CD4-positive, CD25-positive, alpha-beta regulatory T cell (primary cell): ENCODE measurements around the gene BNIPL. TPM values are rescaled to one million over a fixed set of nuclear protein-coding genes. Genes with fewer than 3 reads are reported as not detected.

ENCODE experiments used
- ATAC-seq, 2 donors: fragments of 150-1000 bp; cut with Tn5 transposase; one replicate each; pipeline ENCODE4 v1.10.0; 2021; ENCODE audit warnings: low read depth in 2 of 2, moderate number of reproducible peaks in 2 of 2, moderate library complexity in 1 of 2
- DNase-seq, 3 donors: peaks; one replicate each; pipeline versions ENCODE4 v3.0.0 to v3.0.0-alpha.2; 2012 to 2022; ENCODE audit warnings: mixed read lengths in 1 of 3
- H3K27ac ChIP-seq: one replicate; pipeline ENCODE4 v1.7.0; 2013; ENCODE audit warnings: mild to moderate bottlenecking, low read length; ENCODE audit not compliant: insufficient read depth, poor library complexity, severe bottlenecking
- H3K27me3 ChIP-seq: one replicate; pipeline ENCODE4 v1.7.0; 2013; ENCODE audit warnings: low read length; ENCODE audit not compliant: control insufficient read depth, insufficient read depth
- H3K36me3 ChIP-seq: one replicate; pipeline ENCODE4 v1.7.0; 2013; ENCODE audit warnings: mild to moderate bottlenecking, low read length, moderate library complexity; ENCODE audit not compliant: control insufficient read depth, insufficient read depth
- H3K4me1 ChIP-seq: 2 replicates; pipeline ENCODE4 v1.7.0; 2013; ENCODE audit warnings: mild to moderate bottlenecking, low read length; ENCODE audit not compliant: insufficient read depth, control insufficient read depth, poor library complexity, severe bottlenecking
- H3K4me3 ChIP-seq: one replicate; pipeline ENCODE4 v1.7.0; 2013; ENCODE audit warnings: low read depth, mild to moderate bottlenecking, low read length, moderate library complexity
- H3K9me3 ChIP-seq, 2 experiments: 1 replicate in 1 of 2; 2 replicates in 1 of 2; pipeline ENCODE4 v1.7.0; 2013; ENCODE audit warnings: low read length in 2 of 2, mild to moderate bottlenecking in 1 of 2, moderate library complexity in 1 of 2; ENCODE audit not compliant: control insufficient read depth in 2 of 2
- H3K27ac Mint-ChIP-seq, 3 donors: one replicate each; pipeline ENCODE4 v1.8.0; 2020 to 2022; ENCODE audit warnings: mild to moderate bottlenecking in 3 of 3, mixed read lengths in 3 of 3, moderate library complexity in 2 of 3
- H3K27me3 Mint-ChIP-seq: one replicate; pipeline ENCODE4 v1.8.0; 2022; ENCODE audit warnings: mild to moderate bottlenecking, mixed read lengths
- H3K36me3 Mint-ChIP-seq: one replicate; pipeline ENCODE4 v1.8.0; 2020; ENCODE audit warnings: mixed read lengths
- H3K4me1 Mint-ChIP-seq, 4 donors: one replicate each; pipeline ENCODE4 v1.8.0; 2020 to 2022; ENCODE audit warnings: mixed read lengths in 4 of 4, mild to moderate bottlenecking in 1 of 4
- H3K4me3 Mint-ChIP-seq, 4 donors: one replicate each; pipeline ENCODE4 v1.8.0; 2020 to 2022; ENCODE audit warnings: mild to moderate bottlenecking in 4 of 4, mixed read lengths in 4 of 4, moderate library complexity in 3 of 4
- H3K9me3 Mint-ChIP-seq, 7 donors: one replicate each; pipeline ENCODE4 v1.8.0; 2020 to 2022; ENCODE audit warnings: mixed read lengths in 7 of 7, mild to moderate bottlenecking in 3 of 7, moderate library complexity in 2 of 7
- polyA plus RNA-seq, 4 donors: library from polyadenylated mRNA; unstranded; fragments of 300-500 nt; fragmentation: Illumina TruSeq; gene quantifications; one replicate each; pipeline ENCODE4 v1.2.3, GENCODE V29; 2021
- total RNA-seq: library from RNA; stranded (reverse); gene quantifications from one replicate; pipeline ENCODE4 v1.2.3, GENCODE V29; 2022

The BNIPL gene
- total and polyA plus RNA-seq, 5 donors from 2014 or later = 0.07 to 0.94 (median 0.23) TPM

DNA sequence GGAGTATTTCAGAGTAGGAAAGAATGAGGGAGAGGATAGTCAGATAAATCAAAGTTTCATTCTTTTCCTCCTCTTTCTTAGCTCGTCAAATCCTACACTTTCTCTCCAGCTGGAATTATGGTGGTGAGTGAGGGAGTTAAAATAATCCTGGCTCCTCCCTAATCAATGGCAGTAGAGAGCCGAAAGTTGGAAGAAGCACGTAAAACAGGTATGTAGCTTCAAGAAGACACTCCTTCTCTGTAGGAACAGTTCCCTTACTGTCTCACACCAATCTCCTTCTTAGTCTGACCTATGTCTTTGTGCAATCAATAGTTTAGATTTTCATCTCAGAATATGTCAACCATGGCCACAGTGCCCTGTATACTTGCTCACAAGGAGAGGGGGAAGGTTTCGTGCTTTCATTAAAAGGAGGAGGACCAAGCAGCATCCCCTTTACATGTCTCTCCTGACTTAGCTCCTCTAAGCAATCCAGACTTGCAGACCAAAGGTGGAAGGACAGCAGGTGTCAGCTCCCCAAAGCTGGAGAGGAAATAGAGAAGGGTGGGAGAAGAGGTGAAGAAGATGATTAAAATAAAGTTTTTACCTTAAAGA is 30.6 kb upstream of the BNIPL start:
- Histone ChIP-seq H3K4me1 (peaks cover 64% of the 10 kb centered on the region), H3K9me3 (no peaks in the 10 kb centered on the region), H3K27me3 (no peaks in the 10 kb centered on the region), H3K27ac (peak overlapping the region; percentile 97), H3K4me3 (peak overlapping the region; percentile 90), H3K36me3 (peaks cover 7% of the 10 kb centered on the region)
- peaks cover 16 to 95% (median 56%) of the 10 kb centered on the region in 4 donors for H3K4me1 Mint-ChIP-seq
- H3K9me3 Mint-ChIP-seq = no peaks in the 10 kb centered on the region
- peak overlapping the region; percentile 93 to 98 (median 96) for H3K4me3 Mint-ChIP-seq
- H3K27me3 Mint-ChIP-seq = no peaks in the 10 kb centered on the region
- peaks cover 11% of the 10 kb centered on the region for H3K36me3 Mint-ChIP-seq
- peak in 1 of 3 donors; percentile 20 for DNase-seq
- H3K27ac Mint-ChIP-seq = peak overlapping the region; percentile 94 to 98 (median 97)
- ATAC-seq = no peak

DNA sequence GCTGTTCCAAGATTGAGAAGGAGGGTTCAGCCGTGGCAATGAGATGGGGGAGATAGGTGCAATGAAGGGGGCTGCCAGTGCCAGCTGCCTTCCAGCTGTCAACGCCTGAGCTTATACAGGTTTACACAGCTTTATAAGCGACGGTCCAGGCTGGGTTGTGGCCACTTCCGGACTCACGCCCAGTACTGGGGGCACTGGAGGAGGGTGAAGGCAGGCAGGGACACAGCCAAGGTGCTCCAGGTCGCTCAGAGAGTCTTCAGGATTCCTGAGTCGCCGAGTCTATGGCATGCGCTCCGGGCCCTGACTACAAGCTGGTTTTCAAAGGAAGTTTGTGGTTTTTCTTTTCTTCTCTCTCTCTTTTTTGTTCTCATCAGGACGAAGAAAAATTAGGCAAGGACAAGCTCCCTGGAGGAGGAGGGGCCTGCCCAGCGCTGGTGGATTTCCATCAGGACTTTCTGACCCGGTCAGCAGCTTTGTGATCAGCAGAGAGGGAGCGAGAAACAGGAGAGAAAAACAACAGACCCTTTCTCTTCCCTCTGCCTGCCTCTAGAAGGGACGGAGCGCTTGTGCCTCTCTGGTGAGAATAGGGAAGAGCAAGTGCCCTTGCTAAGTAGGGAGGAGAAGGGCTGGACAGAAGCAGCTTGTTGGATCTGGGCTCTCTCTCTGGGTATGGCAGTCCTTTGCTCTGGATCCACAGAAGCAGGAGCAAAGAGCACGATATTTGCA is 29.9 kb upstream of the BNIPL start, which contains the start of gene MINDY1:
MINDY1 (minus strand) TSS at position 576 of the 726 bp plus-strand sequence. CDS start 4,285 bp downstream, outside the sequence.
- Histone ChIP-seq H3K4me1 (peaks cover 69% of the 10 kb centered on the region), H3K27ac (peak within 1 kb of the TSS; percentile 97), H3K36me3 (peaks cover 7% of the 10 kb centered on the region), H3K27me3 (no peaks in the 10 kb centered on the region), H3K9me3 (no peaks in the 10 kb centered on the region), H3K4me3 (peak within 1 kb of the TSS; percentile 90)
- Mint-ChIP-seq H3K27ac (peak within 1 kb of the TSS; percentile 96 to 98 (median 97)), H3K27me3 (no peaks in the 10 kb centered on the region), H3K36me3 (peaks cover 15% of the 10 kb centered on the region), H3K4me3 (peak within 1 kb of the TSS; percentile 95 to 98 (median 96)), H3K9me3 (no peaks in the 10 kb centered on the region), H3K4me1 (peaks cover 22 to 96% (median 60%) of the 10 kb centered on the region in 4 donors)
- ATAC-seq (no peak), DNase-seq (peak in 2 of 3 donors; percentile 5 to 52)

GRCh38 chr1:151007853-151008243 is 28.5 kb upstream of the BNIPL start:
- Mint-ChIP-seq H3K27ac (peak overlapping the region; percentile 96 to 98 (median 97)), H3K4me3 (peak overlapping the region; percentile 95 to 98 (median 96)), H3K9me3 (no peaks in the 10 kb centered on the region), H3K27me3 (no peaks in the 10 kb centered on the region), H3K4me1 (peaks cover 27 to 93% (median 53%) of the 10 kb centered on the region in 4 donors), H3K36me3 (peaks cover 13% of the 10 kb centered on the region)
- peak overlapping the region; percentile 97 for H3K27ac ChIP-seq
- H3K9me3 ChIP-seq = no peaks in the 10 kb centered on the region
- DNase-seq (no peak), ATAC-seq (no peak)
- H3K36me3 ChIP-seq = no peaks in the 10 kb centered on the region
- peak overlapping the region; percentile 90 for H3K4me3 ChIP-seq
- peaks cover 70% of the 10 kb centered on the region for H3K4me1 ChIP-seq
- H3K27me3 ChIP-seq = no peaks in the 10 kb centered on the region

DNA sequence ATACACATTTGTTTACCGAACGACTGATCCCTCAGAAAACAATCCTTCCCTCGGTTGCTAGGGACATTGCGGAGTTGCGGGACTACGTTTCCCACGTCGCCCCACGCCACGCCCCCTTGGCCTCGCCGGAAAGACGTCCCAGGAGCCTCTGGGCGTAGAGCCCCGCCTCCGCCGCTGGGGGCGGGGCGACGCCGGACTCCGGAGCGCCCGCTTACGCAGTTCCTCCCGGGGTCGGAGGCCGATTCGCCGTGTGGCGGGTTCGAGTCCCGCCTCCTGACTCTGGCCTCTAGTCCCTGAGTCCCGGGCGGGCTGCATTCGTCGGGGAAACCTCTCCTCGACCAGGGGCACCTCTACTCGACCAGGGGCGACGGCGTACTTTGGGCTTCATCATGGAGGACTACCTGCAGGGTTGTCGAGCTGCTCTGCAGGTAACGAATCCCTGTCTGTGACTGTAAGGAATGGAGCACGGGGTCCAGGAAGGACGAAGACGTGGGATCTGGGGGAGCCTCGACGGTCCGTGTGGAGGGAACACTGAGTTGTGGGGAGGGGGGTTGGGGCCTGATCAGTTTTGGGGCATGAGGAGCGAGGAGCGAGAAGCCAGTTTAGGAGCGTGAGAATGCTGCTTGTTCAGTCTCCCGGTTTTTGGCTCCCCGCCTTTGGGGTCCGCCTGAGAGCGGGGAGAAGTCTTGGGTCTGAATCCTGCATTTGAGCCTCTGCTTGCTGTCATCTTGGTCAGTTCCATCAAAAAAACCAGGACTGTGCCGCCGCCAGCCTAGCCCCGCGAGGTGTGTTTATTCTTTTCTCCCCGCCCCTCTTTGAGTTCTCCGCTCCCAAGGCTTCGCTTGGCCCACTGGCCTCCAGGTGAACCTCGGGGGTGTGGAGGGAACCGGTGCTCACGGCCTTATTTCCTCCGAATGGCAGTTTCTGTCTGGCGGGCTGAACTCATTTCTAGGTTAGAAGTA is 27.9 kb upstream of the BNIPL start, which contains the start of gene PRUNE1:
PRUNE1 (plus strand) TSS at position 206 of the 962 bp plus-strand sequence; CDS start at position 390, 184 bp downstream.
- Histone ChIP-seq H3K4me3 (peak within 1 kb of the TSS; percentile 90), H3K9me3 (no peaks in the 10 kb centered on the region), H3K36me3 (no peaks in the 10 kb centered on the region), H3K27ac (peak within 1 kb of the TSS; percentile 97), H3K4me1 (peaks cover 63% of the 10 kb centered on the region), H3K27me3 (no peaks in the 10 kb centered on the region)
- Mint-ChIP-seq H3K9me3 (no peaks in the 10 kb centered on the region), H3K4me3 (peak within 1 kb of the TSS; percentile 95 to 98 (median 96)), H3K27ac (peak within 1 kb of the TSS; percentile 96 to 98 (median 97)), H3K4me1 (peaks cover 27 to 94% (median 52%) of the 10 kb centered on the region in 4 donors), H3K27me3 (no peaks in the 10 kb centered on the region), H3K36me3 (peaks cover 13% of the 10 kb centered on the region)
- ATAC-seq (peak; percentile 92 to 93), DNase-seq (peak; percentile 91 to 96 (median 95))

GRCh38 chr1:151009206-151009587 is 27.2 kb upstream of the BNIPL start:
- Histone ChIP-seq H3K4me1 (peaks cover 58% of the 10 kb centered on the region), H3K4me3 (peak overlapping the region; percentile 90), H3K27me3 (no peaks in the 10 kb centered on the region), H3K9me3 (no peaks in the 10 kb centered on the region), H3K36me3 (no peaks in the 10 kb centered on the region), H3K27ac (peak overlapping the region; percentile 97)
- Mint-ChIP-seq H3K9me3 (no peaks in the 10 kb centered on the region), H3K4me3 (peak overlapping the region; percentile 95 to 98 (median 96)), H3K27me3 (no peaks in the 10 kb centered on the region), H3K27ac (peak overlapping the region; percentile 96 to 98 (median 97)), H3K36me3 (peaks cover 15% of the 10 kb centered on the region), H3K4me1 (peaks cover 27 to 91% (median 52%) of the 10 kb centered on the region in 4 donors)
- DNase-seq (no peak), ATAC-seq (no peak)

GRCh38 chr1:151009674-151010345 is 26.6 kb upstream of the BNIPL start:
- Histone ChIP-seq H3K27me3 (no peaks in the 10 kb centered on the region), H3K4me1 (peaks cover 54% of the 10 kb centered on the region), H3K9me3 (no peaks in the 10 kb centered on the region), H3K36me3 (no peaks in the 10 kb centered on the region), H3K27ac (no peak overlapping the region), H3K4me3 (peak overlapping the region; percentile 90)
- Mint-ChIP-seq H3K36me3 (peaks cover 15% of the 10 kb centered on the region), H3K9me3 (no peaks in the 10 kb centered on the region), H3K4me3 (peak overlapping the region; percentile 95 to 98 (median 96)), H3K27ac (peak overlapping the region; percentile 48 to 98 (median 97)), H3K4me1 (peaks cover 31 to 88% (median 54%) of the 10 kb centered on the region in 4 donors), H3K27me3 (no peaks in the 10 kb centered on the region)
- no peak for DNase-seq
- ATAC-seq = no peak
